ENCODE results near the gene RSAD2. TPM values are rescaled to one million over a fixed set of nuclear protein-coding genes. Genes with fewer than 3 reads are reported as not detected.

Gene RSAD2
- polyA plus RNA-seq, 2 of the 4 experiments (the other 2 are of a cell fraction) = 0.03 to 0.06 TPM

DNA sequence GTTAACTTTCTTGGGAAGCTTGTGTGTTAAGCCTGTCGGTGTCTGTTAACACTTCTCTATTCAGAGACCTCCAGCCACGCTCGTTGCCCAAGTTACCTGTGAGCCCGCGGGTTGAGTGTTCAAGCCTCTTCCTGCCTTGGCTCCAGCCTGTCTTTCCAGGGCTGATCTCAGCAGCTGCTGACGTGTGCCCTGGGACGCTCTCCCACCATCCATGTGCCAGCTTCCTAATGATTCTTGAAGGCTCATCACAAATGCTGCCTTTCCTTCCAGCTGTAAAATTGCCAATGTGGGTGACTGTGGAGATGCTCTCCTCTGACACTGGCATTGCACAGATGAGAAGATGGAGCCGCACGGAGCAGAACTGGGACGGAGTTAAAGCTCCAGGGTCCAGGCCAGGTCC, 45.7 kb downstream of the RSAD2 start:
- Histone ChIP-seq H3K27ac (no peak overlapping the region), H3K4me3 (no peak overlapping the region), H3K9me3 (no peaks in the 10 kb centered on the region), H3K4me1 (peaks cover 5% of the 10 kb centered on the region; the same call in 1 of the 3 replicates), H3K4me2 (no peak overlapping the region)
- WGBS (ENCODE audit: missing lambda C conversion rate) = 84% methylated on average over 10 of the region's 10 CpGs
- ChIA-PET CTCF (interaction anchor here (0.6 kb wide), 1 partner anchor 121 kb away, joined by 3 read pairs; no protein-coding TSS in a partner anchor), POLR2A (no interaction called here)
- ATAC-seq = no peak
- TF ChIP-seq MAFK (IDR thresholded peaks at IDR 0.05; ENCODE audit: partially characterized antibody) = no peak
- no peak for TF ChIP-seq RAD21 (conservative IDR thresholded peaks at IDR 0.05 in 1 of 2, IDR thresholded peaks at IDR 0.05 in 1 of 2)
- no peak for TF ChIP-seq HOXB13 (CRISPR knock-in tag; IDR thresholded peaks at IDR 0.05; ENCODE audit: low read depth)
- TF ChIP-seq CBX2 (IDR thresholded peaks at IDR 0.05; ENCODE audit: borderline replicate concordance, low read depth) = no peak
- TF ChIP-seq ZFP36 (IDR thresholded peaks at IDR 0.05; ENCODE audit: borderline replicate concordance, partially characterized antibody) = no peak
- TF ChIP-seq MYC (IDR thresholded peaks at IDR 0.05; ENCODE audit: borderline replicate concordance, low read length) = no peak
- TF ChIP-seq MAZ (IDR thresholded peaks at IDR 0.05; ENCODE audit: borderline replicate concordance, low read depth, low read length) = no peak
- TF ChIP-seq EHF (CRISPR knock-in tag; IDR thresholded peaks at IDR 0.05) = no peak
- no peak for TF ChIP-seq HES2 (IDR thresholded peaks at IDR 0.05)
- TF ChIP-seq SMC3 (IDR thresholded peaks at IDR 0.05) = no peak
- TF ChIP-seq KDM5A (IDR thresholded peaks at IDR 0.05) = no peak
- TF ChIP-seq FOSB (CRISPR knock-in tag; IDR thresholded peaks at IDR 0.05) = no peak
- no peak for TF ChIP-seq EP300 (IDR thresholded peaks at IDR 0.05)
- DNase-seq (ENCODE audit: low read depth in 1 of 2, low spot score in 1 of 2) = no peak
- FAIRE-seq = no peak

- FAIRE-seq = no peak
- 80% methylated on average over 19 of the region's 19 CpGs for WGBS (ENCODE audit: missing lambda C conversion rate)
- no peak for TF ChIP-seq CBX2 (IDR thresholded peaks at IDR 0.05; ENCODE audit: borderline replicate concordance, low read depth)
- TF ChIP-seq HOXA7 (CRISPR knock-in tag; IDR thresholded peaks at IDR 0.05) = no peak
These were observed 46.7 kb downstream of the RSAD2 start for GRCh38 chr2:6924101-6924923.

DNA sequence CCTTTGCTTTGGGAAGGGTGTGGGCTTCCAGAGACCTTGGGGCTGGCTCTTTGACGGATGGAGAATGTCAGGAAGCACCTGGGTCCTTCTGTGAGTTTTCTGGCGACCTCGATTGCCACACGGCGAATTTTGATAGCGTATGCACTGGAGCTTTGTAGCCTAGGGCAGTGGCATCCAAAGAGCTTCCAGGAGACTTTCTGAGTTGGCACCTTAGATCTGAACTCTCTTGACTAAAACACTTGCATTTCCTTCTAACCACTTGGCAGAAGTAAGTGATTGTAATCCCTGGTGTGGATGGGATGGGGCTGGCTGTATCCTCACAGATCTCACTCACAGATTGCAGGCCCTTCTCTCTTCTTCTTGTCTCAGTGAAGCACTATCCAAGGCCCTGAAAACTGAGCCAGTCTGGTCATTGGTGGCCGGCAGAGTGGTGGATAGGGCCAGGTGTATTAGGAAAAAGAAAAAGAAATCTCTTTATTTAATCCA, 47.4 kb downstream of the RSAD2 start:
- Histone ChIP-seq H3K4me2 (no peak overlapping the region), H3K4me3 (no peak overlapping the region), H3K27ac (no peak overlapping the region), H3K4me1 (no peaks in the 10 kb centered on the region), H3K9me3 (no peaks in the 10 kb centered on the region)
- TF ChIP-seq PHF8 (IDR thresholded peaks at IDR 0.05; ENCODE audit: borderline replicate concordance, low read depth) (no peak), JUN (IDR thresholded peaks at IDR 0.05) (no peak), RARB (CRISPR knock-in tag; IDR thresholded peaks at IDR 0.05) (no peak), EHF (CRISPR knock-in tag; IDR thresholded peaks at IDR 0.05) (no peak), ZFP36 (IDR thresholded peaks at IDR 0.05; ENCODE audit: borderline replicate concordance, partially characterized antibody) (no peak), CEBPB (IDR thresholded peaks at IDR 0.05) (no peak), NPAS2 (CRISPR knock-in tag; IDR thresholded peaks at IDR 0.05; ENCODE audit: borderline replicate concordance) (no peak), HOXA7 (CRISPR knock-in tag; IDR thresholded peaks at IDR 0.05) (no peak), MAZ (IDR thresholded peaks at IDR 0.05; ENCODE audit: borderline replicate concordance, low read depth, low read length) (no peak), NFE2L2 (conservative IDR thresholded peaks at IDR 0.05; ENCODE audit: low read length) (no peak), EHMT2 (IDR thresholded peaks at IDR 0.05; ENCODE audit: low read depth) (no peak), TFCP2L1 (CRISPR knock-in tag; IDR thresholded peaks at IDR 0.05) (no peak)
- FAIRE-seq (no peak), DNase-seq (ENCODE audit: low read depth in 1 of 2, low spot score in 1 of 2) (no peak), ATAC-seq (no peak)
- 84% methylated on average over 7 of the region's 7 CpGs for WGBS (ENCODE audit: missing lambda C conversion rate)
- POLR2A ChIA-PET = no interaction called here
- CTCF ChIA-PET = no interaction called here

More at GRCh38 chr2:6924101-6924923, 46.7 kb downstream of the RSAD2 start:
- no peak for DNase-seq (ENCODE audit: low read depth in 1 of 2, low spot score in 1 of 2)
- H3K27ac ChIP-seq = no peak overlapping the region
- ChIA-PET CTCF (no interaction called here), POLR2A (no interaction called here)
- no peak overlapping the region for H3K4me3 ChIP-seq
- no peaks in the 10 kb centered on the region for H3K9me3 ChIP-seq
- no peak for ATAC-seq
- H3K4me2 ChIP-seq = no peak overlapping the region
- no peaks in the 10 kb centered on the region for H3K4me1 ChIP-seq
